Measurements from ENCODE around the gene EPHB6.

The EPHB6 gene

DNA sequence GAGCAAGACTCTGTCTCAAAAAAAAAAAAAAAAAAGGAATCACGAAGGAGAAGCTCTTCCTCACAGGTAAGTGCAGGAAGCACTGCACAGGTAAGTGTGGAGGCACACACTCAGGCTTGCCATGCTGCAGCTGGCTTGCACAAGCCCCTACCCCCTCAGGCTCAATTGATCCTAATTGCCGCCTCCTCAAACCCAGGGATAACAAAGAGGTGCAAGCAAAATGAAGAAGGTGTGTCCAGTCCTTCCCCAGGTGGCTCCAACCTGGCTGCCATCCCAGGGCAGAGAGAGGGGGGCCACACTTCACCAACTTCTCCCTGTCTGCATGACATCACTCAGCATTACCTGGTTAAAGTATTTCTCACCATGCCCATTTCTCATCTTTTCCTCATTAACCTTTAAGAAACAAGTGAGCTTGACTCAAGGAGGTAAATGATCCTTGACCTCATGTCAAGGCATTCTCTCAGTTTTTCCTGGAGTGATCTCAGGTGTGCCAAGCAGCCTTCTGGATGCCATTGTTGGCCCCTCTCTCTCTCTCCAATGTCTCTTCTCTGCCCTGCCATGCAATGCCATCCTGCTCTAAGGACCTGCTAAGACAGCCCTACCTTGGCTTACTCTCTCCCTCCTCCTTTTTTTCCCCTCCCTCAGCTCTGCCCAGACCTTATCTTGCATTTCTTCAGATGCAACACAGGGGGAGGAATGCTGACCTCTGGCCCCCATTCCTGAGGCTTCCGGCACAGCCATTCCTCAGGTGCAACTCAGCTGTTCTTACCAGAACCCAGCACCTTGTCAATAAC is 43.7 kb downstream of the EPHB6 start:
- DNase-seq (ENCODE audit: low read depth) = no peak

DNA sequence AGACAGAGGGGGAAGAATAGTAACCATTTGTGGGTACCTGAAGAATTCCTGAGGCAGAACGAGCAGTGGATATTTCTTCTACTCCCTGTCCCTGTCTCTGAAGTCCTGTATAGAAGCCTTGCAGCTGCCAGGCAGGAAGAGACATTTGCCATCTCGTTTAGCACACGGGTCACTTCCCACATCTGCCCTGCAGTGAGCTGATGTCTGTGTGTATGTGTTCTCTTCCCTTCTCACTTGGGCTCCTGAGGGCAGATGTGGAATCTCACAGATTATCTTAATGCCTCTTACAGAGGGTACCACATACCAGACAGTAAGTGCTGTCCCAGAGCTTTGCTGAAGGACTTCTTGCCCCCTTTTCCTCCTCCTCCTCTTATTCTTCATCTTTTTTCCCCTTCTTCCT is 44.8 kb downstream of the EPHB6 start:
- no peak for DNase-seq (ENCODE audit: low read depth)

- DNase-seq (ENCODE audit: low read depth) = no peak
Observed at GRCh38 chr7:142901426-142902259, 46.8 kb downstream of the EPHB6 start.

- DNase-seq (ENCODE audit: low read depth) = no peak
Observed at GRCh38 chr7:142904128-142904527, 49.3 kb downstream of the EPHB6 start.

GRCh38 chr7:142905759-142906158 is 50.9 kb downstream of the EPHB6 start:
- DNase-seq (ENCODE audit: low read depth) = no peak

DNA sequence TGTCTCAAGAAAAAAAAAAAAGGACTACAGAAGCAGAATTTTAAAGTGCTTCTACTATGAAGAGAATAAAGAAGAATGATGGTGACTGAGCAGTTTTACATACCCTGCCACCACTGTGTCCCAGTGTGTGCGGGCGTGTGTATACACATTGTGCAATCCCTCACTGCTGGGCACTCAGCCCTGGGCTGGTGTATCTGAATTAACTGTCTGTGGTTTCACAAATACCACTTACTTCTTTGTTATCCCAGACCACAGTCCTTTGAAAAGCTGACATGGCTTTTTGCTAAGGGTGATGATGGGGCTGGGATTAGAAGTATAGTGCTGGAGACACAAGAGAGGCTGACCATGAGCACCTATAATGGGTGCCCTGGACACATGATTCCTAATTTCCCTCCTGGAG is 51.8 kb downstream of the EPHB6 start:
- DNase-seq (ENCODE audit: low read depth) = no peak

- DNase-seq (ENCODE audit: low read depth) = no peak
Observed at GRCh38 chr7:142908290-142908689, 53.4 kb downstream of the EPHB6 start.

DNA sequence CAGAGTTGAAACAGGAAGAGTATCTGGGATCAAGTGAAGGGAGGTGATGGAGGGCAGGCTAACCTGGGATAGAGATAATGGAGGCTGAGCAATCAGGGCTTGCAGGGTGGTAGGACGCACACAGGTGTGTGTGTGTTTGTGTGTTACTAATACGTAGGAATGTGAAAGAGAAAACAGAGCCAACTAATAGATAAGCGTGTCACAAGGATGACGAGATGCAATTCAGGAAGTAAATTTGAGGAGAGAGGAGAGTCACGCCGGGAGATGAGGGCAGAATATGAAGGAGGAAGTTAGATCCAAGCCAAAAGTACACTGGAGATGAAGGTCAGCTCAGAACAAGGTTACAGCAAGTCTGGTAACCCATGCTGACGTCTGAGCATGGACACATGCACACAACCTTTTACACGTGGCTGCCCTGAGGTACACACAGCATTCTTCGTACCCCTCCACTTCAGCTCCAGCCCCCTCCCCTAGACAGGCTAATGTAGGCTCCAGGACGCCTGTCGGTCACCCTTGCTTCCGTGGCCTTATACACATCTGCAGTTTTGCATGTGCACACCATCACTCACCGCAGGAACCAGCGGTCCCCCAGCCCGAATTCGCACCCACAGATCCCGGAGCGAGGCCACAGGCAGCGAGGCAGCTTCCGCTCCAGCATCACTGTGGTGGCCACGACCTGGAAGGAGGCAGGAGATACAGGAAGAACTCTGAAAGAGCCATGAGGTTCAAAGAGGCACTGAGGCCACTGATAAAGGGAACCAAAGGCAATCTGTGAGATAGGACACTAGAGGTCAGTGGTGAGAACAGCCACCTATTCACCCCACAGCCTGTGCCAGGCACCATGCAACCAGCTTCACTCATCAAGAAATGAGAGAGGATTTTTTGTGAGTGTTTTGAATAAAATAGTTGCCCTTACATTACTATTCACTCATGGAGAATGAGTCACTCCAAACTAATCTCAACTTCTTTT is 54.3 kb downstream of the EPHB6 start:
- no peak for DNase-seq (ENCODE audit: low read depth)

DNA sequence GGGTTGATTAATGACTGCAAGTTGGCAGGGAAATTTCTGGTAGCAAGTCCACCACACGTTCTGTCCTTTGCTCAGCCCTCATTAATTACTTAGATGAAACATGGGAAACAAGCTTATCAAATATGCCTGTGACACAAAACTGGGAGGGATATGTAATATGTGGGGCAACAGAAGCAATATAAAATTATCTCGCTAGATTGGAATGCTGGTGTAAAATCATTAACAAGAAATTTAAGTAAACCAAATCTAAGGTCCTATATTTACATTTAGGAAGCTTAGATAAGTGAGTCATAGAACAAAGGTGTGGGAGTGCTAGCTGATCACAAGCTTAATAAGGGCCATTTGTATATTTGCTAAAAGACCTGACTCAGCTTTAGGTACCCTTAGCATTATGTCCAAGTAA is 55.2 kb downstream of the EPHB6 start:
- DNase-seq (ENCODE audit: low read depth) = no peak

GRCh38 chr7:142910481-142910880 is 55.6 kb downstream of the EPHB6 start:
- DNase-seq (ENCODE audit: low read depth) = no peak

DNA sequence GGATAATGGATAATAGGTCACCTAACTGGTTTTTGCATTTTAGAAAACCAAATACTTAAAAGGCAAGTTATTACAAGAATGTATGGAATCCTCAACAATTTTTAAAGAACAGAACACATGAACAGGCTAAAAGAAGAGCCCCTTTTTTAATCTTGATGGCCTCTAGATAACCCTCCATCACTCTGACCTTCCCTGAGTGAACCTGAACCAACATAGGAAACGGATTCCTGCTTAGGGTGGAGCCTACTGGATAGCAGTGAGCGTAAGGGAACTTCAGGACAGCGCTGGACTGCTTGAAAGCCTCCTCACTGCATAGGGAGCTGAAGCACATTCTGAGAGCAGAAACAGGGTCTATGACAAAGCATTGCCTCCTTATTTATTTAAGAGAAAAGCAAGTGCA is 58.2 kb downstream of the EPHB6 start:
- DNase-seq (ENCODE audit: low read depth) = no peak

DNA sequence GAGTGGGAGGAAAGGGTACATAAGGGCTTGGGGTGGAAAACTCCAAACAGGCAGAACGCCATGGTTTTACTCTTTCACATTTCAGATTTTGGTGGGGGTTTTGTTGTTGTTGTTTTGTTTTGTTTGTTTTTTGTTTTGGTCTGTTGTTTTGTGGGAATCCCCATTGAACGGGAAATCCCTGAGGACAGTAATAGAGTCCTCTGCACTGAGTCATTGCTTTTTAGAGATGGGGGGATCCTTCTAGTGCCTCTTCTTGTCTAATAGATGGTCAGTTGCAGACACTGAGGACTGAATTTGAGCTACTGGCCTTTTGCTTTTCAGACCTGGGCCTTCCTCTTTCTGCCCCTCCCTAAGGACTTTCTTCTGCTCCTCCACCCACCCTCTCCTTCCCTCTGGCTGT is 58.7 kb downstream of the EPHB6 start:
- DNase-seq (ENCODE audit: low read depth) = no peak

DNA sequence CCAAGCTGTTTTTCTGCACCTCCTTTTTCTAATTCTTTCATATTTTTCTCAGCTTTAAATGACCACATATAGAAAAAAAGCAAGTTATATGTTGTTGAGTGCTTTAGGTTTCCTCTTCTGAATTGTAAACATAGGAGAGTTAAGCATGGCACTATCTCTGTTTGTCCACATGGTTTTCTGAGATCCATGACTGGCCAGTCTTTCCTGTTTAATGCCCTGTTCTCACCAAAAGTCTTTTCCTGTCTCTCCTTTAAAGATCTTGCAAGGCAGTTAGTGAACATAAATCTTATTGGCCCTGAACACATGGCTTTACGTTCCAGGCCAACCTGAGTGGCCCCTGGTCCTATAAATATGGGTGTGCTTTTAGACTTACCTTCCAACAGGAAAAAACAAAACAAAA is 59.2 kb downstream of the EPHB6 start:
- no peak for DNase-seq (ENCODE audit: low read depth)

- DNase-seq (ENCODE audit: low read depth) = no peak
Observed at GRCh38 chr7:142915315-142915714, 60.4 kb downstream of the EPHB6 start.

DNA sequence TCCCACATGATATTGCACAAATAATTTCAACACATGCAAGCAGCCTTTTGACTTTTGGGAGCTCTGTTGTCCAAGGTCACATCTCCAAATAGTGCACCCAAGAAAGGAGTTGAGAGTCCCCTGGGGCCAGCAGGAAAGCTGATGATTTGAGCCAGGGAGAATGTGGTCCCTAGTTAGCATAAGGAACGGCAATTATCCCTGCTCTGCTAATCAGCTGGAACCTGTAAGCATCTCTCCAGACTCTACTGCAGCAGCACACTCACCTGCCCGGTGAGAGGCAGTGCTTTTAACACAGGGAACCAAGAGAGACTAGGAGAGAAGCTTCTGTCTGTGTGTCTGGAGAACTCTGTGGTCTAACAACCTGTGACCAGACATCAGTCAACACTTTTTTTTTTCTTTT is 61.6 kb downstream of the EPHB6 start:
- no peak for DNase-seq (ENCODE audit: low read depth)

- no peak for DNase-seq (ENCODE audit: low read depth)
Observed at GRCh38 chr7:142917447-142917846, 62.6 kb downstream of the EPHB6 start.

DNA sequence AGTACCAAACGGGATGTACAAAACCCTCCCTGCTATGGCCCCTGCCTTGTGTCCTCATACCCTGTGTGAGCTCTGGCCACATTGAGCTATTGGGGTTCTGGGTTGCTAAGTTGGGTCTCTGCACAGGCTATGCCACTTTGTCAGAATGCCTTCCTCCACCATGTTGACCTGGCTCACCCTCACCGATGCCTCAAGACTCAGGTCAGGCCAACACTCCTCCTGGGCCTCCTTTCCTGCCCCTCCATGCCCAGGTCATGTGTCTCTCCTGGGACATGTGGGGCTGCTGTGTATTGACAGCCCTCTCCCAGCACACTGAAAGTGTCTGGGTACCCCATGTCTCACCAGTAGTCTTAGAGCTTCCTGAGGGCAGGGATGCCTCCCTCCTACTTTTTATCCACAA is 64.0 kb downstream of the EPHB6 start:
- no peak for DNase-seq (ENCODE audit: low read depth)

- DNase-seq (ENCODE audit: low read depth) = no peak
Observed at GRCh38 chr7:142919656-142920055, 64.8 kb downstream of the EPHB6 start.

All from activated T-helper 1 cell treated with Interleukin-2 at 50 U/mL for 16 hours (primary cell).